C4-2B (cell line): Measurements from ENCODE around the gene GPR137.

ENCODE experiments used
- CTCF ChIP-seq: fragments of 450-650 bp; conservative IDR thresholded peaks from 2 replicates; pipeline ENCODE4 v1.5.1; 2017; ENCODE audit warnings: mild to moderate bottlenecking
- ZFX ChIP-seq: fragments of 450-650 bp; IDR thresholded peaks from 2 replicates; pipeline ENCODE4 v1.6.1; 2017

GRCh38 chr11:64313491-64314145 lies 28.0 kb downstream of the GPR137 start:
- TF ChIP-seq CTCF: no peak
- TF ChIP-seq ZFX: no peak
